ENCODE measurements around the gene CST6.

- no peak for TF ChIP-seq CTCF (IDR thresholded peaks at IDR 0.05; ENCODE audit: low read length)
- no peak for TF ChIP-seq EZH2 (IDR thresholded peaks at IDR 0.05; ENCODE audit: borderline replicate concordance, low read length)
Observed at GRCh38 chr11:66035653-66036333, 24.0 kb downstream of the CST6 start.

Measured in OCI-LY1 (cell line).